ENCODE results near the gene CA10. TPM values are rescaled to one million over a fixed set of nuclear protein-coding genes. Genes with fewer than 3 reads are reported as not detected.

CA10 gene
- total RNA-seq, 2 donors from 2014 or later = 0.15 to 0.96 TPM

DNA sequence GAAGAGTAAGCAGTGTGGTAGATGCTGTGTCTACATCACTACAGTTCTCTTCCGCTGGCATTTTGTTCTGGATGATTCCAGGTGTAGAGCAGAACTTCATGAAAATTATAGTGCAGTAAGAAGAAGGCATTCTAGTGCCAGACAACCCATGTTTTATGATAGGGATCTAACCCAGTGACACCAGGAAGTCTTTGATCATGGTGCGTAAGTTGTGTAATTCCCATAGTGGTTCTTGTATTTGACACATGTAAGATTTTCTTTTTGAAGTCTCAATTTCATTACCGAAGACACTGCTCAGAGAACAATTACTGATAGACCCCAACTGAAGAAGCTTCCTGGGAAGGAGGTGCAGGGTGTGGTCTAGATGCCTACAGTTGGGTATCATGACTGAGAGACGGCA, 356.9 kb downstream of the CA10 start:
- Mint-ChIP-seq H3K36me3 (ENCODE audit: low read depth) (peaks cover 2% of the 10 kb centered on the region), H3K4me3 (no peak overlapping the region), H3K27ac (no peak overlapping the region), H3K27me3 (peaks cover 18% of the 10 kb centered on the region), H3K4me1 (no peaks in the 10 kb centered on the region)
- H3K9me3 ChIP-seq (ENCODE audit: control insufficient read depth, low read length, poor library complexity, severe bottlenecking) = no peaks in the 10 kb centered on the region
- DNase-seq (no peak), ATAC-seq (no peak)

DNA sequence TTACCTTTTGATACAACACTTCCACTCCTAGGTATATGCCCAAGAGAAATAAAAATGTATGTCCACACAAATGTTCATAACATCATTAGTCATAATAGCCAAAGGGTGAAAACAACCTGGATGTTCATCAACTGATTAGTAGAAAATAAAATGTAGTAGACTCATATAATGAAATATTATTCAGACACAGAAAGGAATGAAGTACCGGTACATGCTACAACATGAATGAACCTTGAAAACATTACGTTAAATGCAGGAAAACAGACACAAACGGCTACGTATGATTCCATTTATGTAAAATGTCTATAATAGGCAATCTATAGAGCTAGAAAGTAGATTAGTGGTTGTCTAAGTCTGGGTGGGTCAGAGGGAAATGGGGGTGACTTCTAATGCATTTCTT, 358.5 kb downstream of the CA10 start:
- H3K36me3 Mint-ChIP-seq (ENCODE audit: low read depth) = peaks cover 2% of the 10 kb centered on the region
- H3K27ac Mint-ChIP-seq = no peak overlapping the region
- peaks cover 30% of the 10 kb centered on the region for H3K27me3 Mint-ChIP-seq
- H3K9me3 ChIP-seq (ENCODE audit: control insufficient read depth, low read length, poor library complexity, severe bottlenecking) = no peaks in the 10 kb centered on the region
- H3K4me3 Mint-ChIP-seq = no peak overlapping the region
- no peak for DNase-seq
- ATAC-seq = no peak
- no peaks in the 10 kb centered on the region for H3K4me1 Mint-ChIP-seq

DNA sequence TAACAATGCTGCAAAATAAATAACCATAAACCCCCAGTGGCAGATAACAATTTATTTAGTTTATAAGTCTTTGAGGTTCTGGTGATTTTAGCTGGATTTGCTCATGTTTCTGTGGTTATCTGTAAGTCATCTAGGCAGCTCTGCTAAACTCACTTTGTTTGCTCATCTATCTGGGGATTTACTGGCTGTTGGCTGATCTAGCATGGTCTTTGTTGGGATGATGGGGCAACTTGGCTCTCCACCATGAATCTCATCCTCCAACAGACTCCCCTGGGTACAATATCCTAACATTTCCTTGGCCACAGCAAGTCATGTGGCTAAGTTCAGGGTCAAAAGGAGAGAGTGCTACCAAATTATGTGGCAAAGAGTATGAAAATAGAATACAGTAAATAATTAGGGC, 359.3 kb downstream of the CA10 start:
- DNase-seq (no peak), ATAC-seq (no peak)
- Mint-ChIP-seq H3K27ac (no peak overlapping the region), H3K4me3 (no peak overlapping the region), H3K27me3 (peaks cover 33% of the 10 kb centered on the region), H3K4me1 (no peaks in the 10 kb centered on the region), H3K36me3 (ENCODE audit: low read depth) (peaks cover 2% of the 10 kb centered on the region)
- H3K9me3 ChIP-seq (ENCODE audit: control insufficient read depth, low read length, poor library complexity, severe bottlenecking) = no peaks in the 10 kb centered on the region

DNA sequence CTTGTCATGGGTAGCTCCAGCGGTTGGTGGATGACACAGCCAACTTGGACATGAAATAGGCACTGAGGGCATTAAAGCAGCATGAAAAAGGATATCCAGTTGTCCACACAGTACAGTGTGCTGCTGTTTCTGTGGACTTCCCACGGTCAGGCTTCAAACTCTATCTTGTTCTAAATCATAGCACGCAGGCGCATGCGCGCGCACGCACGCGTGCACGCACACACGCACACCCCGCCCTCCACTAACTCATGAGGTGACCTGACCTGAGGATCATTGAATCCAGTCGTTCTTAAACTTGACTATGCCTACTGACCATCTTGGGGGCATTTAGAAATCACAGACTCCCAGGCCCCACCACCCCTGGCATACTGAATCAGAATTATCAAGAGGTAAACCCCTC, 361.4 kb downstream of the CA10 start:
- Mint-ChIP-seq H3K4me1 (no peaks in the 10 kb centered on the region), H3K27ac (no peak overlapping the region), H3K4me3 (no peak overlapping the region), H3K36me3 (ENCODE audit: low read depth) (peaks cover 2% of the 10 kb centered on the region), H3K27me3 (peaks cover 49% of the 10 kb centered on the region)
- no peaks in the 10 kb centered on the region for H3K9me3 ChIP-seq (ENCODE audit: control insufficient read depth, low read length, poor library complexity, severe bottlenecking)
- no peak for ATAC-seq
- DNase-seq = no peak

DNA sequence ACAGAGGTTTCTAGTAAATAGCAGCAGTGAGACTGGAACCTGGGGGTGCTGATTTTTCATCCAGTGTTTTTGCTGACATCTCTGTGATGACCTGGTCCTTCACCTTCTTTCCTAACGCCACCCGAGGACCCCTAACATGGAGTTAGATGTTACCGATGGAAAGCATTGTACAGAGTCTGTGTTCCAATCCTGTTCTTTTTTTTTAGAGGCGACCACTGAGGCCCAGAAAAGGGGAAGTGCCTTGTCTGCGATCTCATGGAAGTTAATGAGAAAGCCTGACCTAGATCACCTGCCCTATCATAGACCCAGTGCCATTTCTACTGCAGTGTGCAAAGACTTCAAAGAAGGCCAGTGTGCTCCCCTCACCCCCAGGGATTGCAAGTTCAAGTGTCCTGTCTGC, 362.5 kb downstream of the CA10 start:
- Mint-ChIP-seq H3K4me1 (no peaks in the 10 kb centered on the region), H3K4me3 (no peak overlapping the region), H3K27ac (no peak overlapping the region), H3K36me3 (ENCODE audit: low read depth) (peaks cover 2% of the 10 kb centered on the region), H3K27me3 (peaks cover 53% of the 10 kb centered on the region)
- DNase-seq (no peak), ATAC-seq (no peak)
- no peaks in the 10 kb centered on the region for H3K9me3 ChIP-seq (ENCODE audit: control insufficient read depth, low read length, poor library complexity, severe bottlenecking)

DNA sequence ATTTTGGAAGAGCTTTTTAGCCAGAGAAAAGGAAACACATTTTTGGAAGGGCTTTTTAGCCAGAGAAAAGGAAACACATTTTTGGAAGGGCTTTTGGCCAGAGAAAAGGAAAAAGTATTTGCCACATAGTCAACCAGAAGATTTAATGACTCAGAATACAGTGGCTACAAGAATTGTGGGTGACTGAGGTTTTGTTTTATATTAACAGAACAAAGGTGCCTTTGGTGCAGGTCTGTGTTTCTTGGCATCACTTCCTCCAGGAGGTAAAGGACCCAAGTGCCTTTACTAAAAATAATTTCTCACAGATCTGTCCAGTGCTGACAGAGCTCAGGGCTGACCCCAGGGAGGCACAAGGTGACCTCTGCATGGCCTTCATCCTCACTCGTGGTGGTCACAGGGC, 363.1 kb downstream of the CA10 start:
- Mint-ChIP-seq H3K4me3 (no peak overlapping the region), H3K27me3 (peaks cover 53% of the 10 kb centered on the region), H3K36me3 (ENCODE audit: low read depth) (peaks cover 2% of the 10 kb centered on the region), H3K4me1 (no peaks in the 10 kb centered on the region), H3K27ac (no peak overlapping the region)
- DNase-seq (no peak), ATAC-seq (no peak)
- no peaks in the 10 kb centered on the region for H3K9me3 ChIP-seq (ENCODE audit: control insufficient read depth, low read length, poor library complexity, severe bottlenecking)

DNA sequence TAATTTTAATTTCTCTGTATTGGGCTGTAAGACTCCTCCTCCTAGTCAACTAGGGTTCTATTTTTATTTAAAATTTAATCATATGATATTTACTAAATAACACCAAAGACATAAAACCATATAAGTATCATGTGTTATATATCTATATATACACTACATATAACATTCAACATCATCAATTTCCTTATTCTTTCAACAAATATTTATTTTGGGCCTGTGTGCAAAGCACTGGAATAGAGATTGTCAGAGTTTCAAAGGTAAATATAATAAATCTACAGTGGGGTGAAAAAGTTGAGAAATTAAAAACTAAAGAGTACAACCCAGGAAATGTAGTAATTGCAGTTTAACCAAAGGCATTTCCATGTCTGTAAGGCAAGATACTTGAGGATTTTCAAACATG, 364.0 kb downstream of the CA10 start:
- H3K36me3 Mint-ChIP-seq (ENCODE audit: low read depth) = peaks cover 2% of the 10 kb centered on the region
- no peaks in the 10 kb centered on the region for H3K4me1 Mint-ChIP-seq
- no peak overlapping the region for H3K4me3 Mint-ChIP-seq
- ATAC-seq (no peak), DNase-seq (no peak)
- no peaks in the 10 kb centered on the region for H3K9me3 ChIP-seq (ENCODE audit: control insufficient read depth, low read length, poor library complexity, severe bottlenecking)
- peaks cover 53% of the 10 kb centered on the region for H3K27me3 Mint-ChIP-seq
- no peak overlapping the region for H3K27ac Mint-ChIP-seq

DNA sequence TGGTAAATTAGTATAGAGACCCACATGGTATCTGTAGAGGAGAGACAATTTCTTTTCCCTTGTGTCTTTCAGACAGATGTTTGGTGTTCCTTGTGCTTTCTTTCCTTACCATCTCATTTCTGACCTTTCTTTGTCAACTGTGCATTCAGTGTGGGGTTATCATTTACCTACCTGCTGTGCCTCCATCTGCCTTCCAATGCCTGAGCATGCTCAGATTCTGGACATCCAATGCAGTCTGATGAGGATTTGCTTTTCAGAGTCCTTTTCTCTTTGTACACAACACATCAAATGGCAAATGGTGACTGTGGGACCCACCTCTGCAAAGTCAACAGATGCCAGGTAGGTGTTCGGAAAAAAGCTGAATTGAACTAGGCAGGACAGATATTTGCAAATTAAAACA, 364.8 kb downstream of the CA10 start:
- DNase-seq = no peak
- no peaks in the 10 kb centered on the region for H3K4me1 Mint-ChIP-seq
- no peak for ATAC-seq
- H3K27me3 Mint-ChIP-seq = peaks cover 52% of the 10 kb centered on the region
- H3K36me3 Mint-ChIP-seq (ENCODE audit: low read depth) = peaks cover 2% of the 10 kb centered on the region
- H3K27ac Mint-ChIP-seq = no peak overlapping the region
- H3K9me3 ChIP-seq (ENCODE audit: control insufficient read depth, low read length, poor library complexity, severe bottlenecking) = no peaks in the 10 kb centered on the region
- no peak overlapping the region for H3K4me3 Mint-ChIP-seq

DNA sequence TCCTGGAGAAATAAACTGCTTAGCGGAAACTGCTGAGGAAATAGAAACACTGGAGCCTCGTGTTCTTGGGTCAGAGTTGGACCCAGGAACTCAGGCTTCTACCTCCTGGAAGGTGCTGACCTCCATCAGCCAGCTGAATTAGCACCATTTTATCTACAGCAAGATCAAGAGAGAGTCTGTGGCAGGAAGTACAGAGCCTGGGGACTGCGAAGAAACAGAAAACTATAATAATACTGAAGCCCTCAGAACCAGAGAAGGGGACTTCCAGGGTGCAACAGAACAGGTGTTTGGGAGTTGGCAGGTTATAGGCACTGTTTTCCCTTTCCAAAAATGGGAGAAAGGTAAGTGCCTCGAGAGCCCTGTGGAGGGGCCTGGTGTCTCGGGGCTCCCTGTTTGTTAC, 379.7 kb downstream of the CA10 start:
- H3K36me3 Mint-ChIP-seq (ENCODE audit: low read depth) = no peaks in the 10 kb centered on the region
- ATAC-seq (no peak), DNase-seq (no peak)
- H3K27me3 Mint-ChIP-seq = peaks cover 14% of the 10 kb centered on the region
- H3K4me1 Mint-ChIP-seq = peaks cover 5% of the 10 kb centered on the region
- no peak overlapping the region for H3K27ac Mint-ChIP-seq
- H3K4me3 Mint-ChIP-seq = no peak overlapping the region
- H3K9me3 ChIP-seq (ENCODE audit: control insufficient read depth, low read length, poor library complexity, severe bottlenecking) = no peaks in the 10 kb centered on the region

DNA sequence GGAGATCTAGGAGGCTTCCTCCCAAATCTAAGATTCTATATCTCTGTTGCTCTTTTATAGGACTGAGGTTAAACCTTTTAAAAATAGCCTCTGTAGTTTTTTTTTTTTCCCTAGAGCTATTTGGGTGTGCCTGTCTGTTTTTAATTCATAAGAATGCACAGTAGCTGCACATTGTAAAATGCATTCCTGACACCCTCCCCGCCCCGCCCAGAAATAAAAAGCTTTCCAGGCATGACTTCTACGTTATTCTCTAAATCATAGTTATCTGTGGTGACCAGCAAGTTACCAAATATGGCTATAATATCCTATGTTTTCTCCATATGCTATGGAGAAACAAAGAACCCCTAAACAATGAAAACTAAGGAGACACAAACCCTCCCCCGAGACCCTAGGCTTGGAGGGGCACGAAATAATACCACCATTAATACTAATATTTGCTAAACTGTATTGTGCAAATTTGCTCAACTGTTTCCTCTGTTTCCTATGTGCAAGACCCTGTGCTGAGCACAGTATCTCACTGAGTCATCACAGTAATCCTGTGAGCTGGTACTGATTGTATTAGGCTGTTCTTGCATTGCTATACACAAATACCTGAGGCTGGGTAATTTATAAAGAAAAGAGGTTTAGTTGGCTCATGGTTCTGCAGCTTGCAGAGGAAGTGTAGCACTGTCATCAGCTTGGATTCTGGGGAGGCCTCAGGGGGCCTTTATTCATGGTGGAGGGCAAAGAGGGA, 388.3 kb downstream of the CA10 start:
- Mint-ChIP-seq H3K27ac (no peak overlapping the region), H3K4me1 (no peaks in the 10 kb centered on the region), H3K4me3 (no peak overlapping the region), H3K36me3 (ENCODE audit: low read depth) (no peaks in the 10 kb centered on the region), H3K27me3 (peaks cover 29% of the 10 kb centered on the region)
- H3K9me3 ChIP-seq (ENCODE audit: control insufficient read depth, low read length, poor library complexity, severe bottlenecking) = no peaks in the 10 kb centered on the region
- no peak for DNase-seq
- no peak for ATAC-seq

DNA sequence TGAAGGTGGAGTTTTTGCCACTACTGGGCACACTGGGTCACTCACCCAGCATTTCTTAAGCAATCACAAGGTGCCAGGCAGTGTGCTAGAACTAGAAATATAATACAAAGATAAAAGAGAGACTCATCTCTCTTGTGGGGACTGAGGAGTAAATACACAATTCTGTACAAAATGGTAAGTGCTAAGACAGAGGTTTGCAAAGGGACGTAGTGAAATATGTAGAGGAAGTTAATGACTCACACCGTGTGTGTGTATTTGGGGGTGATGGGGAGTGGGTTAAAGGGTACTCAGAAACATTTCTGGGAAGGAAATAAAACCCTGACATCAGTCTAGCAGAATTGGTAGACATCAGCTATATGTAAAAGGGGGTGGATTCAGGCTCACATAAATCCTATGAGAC, 389.3 kb downstream of the CA10 start:
- H3K9me3 ChIP-seq (ENCODE audit: control insufficient read depth, low read length, poor library complexity, severe bottlenecking) = no peaks in the 10 kb centered on the region
- no peaks in the 10 kb centered on the region for H3K36me3 Mint-ChIP-seq (ENCODE audit: low read depth)
- peaks cover 35% of the 10 kb centered on the region for H3K27me3 Mint-ChIP-seq
- H3K4me3 Mint-ChIP-seq = no peak overlapping the region
- ATAC-seq (no peak), DNase-seq (no peak)
- H3K27ac Mint-ChIP-seq = no peak overlapping the region
- H3K4me1 Mint-ChIP-seq = peaks cover 3% of the 10 kb centered on the region

DNA sequence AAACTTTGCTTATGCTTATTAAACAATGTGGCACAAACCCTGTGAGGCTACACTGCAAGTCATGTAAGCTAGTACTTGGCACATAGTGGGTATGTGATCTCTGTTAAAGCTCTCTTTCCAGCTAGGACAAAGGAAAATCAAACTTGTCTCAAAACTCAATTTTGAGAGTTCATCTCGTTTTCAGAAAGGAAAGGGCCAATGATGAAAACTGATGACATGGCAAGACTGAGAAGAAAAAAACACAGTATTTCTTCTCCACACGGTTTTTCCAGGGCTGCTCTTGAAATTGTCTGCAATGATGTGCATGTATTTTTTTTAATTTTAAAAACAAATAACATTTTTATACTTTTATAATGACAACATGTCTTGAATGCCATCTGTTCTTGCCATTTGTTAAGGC, 389.8 kb downstream of the CA10 start:
- Mint-ChIP-seq H3K4me3 (no peak overlapping the region), H3K36me3 (ENCODE audit: low read depth) (no peaks in the 10 kb centered on the region), H3K27me3 (peaks cover 40% of the 10 kb centered on the region), H3K27ac (no peak overlapping the region), H3K4me1 (peaks cover 4% of the 10 kb centered on the region)
- H3K9me3 ChIP-seq (ENCODE audit: control insufficient read depth, low read length, poor library complexity, severe bottlenecking) = no peaks in the 10 kb centered on the region
- DNase-seq (no peak), ATAC-seq (no peak)

DNA sequence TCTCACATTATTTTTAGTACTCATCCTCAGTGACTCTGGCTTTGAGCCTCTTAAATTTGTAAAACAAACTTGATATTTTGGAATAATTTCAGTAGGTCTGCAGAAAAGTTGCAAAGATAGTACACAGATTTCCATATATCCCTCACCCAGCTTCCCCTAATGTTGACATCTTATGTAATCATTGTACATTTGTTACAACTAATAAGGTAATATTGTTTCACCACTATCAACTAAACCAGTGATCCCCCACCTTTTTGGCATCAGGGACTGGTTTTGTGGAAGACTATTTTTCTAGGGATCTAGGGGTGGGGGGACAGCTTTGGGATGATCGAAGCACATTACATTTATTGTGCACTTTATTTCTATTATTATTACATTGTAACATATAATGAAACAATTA, 391.2 kb downstream of the CA10 start:
- Mint-ChIP-seq H3K4me1 (peaks cover 4% of the 10 kb centered on the region), H3K27me3 (peaks cover 53% of the 10 kb centered on the region), H3K27ac (no peak overlapping the region), H3K36me3 (ENCODE audit: low read depth) (no peaks in the 10 kb centered on the region), H3K4me3 (no peak overlapping the region)
- H3K9me3 ChIP-seq (ENCODE audit: control insufficient read depth, low read length, poor library complexity, severe bottlenecking) = no peaks in the 10 kb centered on the region
- no peak for DNase-seq
- ATAC-seq = no peak

DNA sequence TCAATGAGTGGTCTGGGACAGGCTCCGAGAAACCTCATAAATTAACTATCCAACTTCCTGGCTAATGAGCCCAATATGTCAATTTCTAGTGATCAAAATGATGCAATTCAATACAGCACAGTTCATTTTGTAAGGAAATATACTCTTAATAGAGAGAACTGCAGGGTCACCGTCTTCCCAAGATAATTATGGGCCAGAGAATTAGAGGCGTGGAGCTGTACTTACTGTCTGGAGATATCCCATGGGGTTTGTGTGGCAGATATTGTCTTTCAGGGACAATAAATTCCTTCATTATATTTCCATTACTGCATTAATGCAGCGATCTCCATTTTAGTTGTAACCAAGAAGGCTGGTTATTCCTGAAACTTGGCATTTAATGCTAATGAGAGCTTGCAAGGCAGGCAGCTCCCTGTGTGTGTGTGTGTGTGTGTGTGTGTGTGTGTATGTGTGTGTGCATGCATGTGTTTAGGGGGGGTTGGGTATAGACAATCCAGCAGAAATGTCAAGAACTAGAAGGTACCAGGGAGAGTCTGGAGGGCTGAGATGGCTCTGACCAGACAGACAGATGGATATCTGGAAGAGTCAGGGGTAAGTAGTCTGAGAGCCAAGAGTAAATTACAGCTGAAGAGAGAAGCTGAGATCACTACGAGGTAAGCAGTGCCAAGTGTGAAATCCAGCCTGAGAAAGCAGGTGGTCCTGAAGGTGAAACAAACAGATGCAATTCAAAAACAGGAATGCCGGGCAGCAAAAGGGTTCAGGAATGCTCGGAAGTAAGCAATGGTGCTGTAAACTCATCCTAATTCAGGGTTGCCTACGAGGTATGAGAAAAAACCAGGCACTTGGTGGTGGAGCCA, 393.0 kb downstream of the CA10 start:
- H3K36me3 Mint-ChIP-seq (ENCODE audit: low read depth) = peaks cover 3% of the 10 kb centered on the region
- H3K27me3 Mint-ChIP-seq = peaks cover 59% of the 10 kb centered on the region
- ATAC-seq (no peak), DNase-seq (no peak)
- H3K4me1 Mint-ChIP-seq = peaks cover 4% of the 10 kb centered on the region
- no peak overlapping the region for H3K27ac Mint-ChIP-seq
- H3K4me3 Mint-ChIP-seq = no peak overlapping the region
- H3K9me3 ChIP-seq (ENCODE audit: control insufficient read depth, low read length, poor library complexity, severe bottlenecking) = no peaks in the 10 kb centered on the region

All from T-helper 17 cell (primary cell).